TTC549 (cell line): ENCODE results near the gene RANBP9.

Experiments
- FAIRE-seq: peaks from 2 replicates; lab custom pipeline; 2012; peaks lifted over from hg19 to GRCh38; lab: Jason Lieb, UNC

RANBP9 gene

GRCh38 chr6:13710552-13711323, 897 bp downstream of the RANBP9 start:
- no peak for FAIRE-seq

GRCh38 chr6:13709689-13710551, 1.7 kb downstream of the RANBP9 start:
- no peak for FAIRE-seq

- no peak for FAIRE-seq
Measured at GRCh38 chr6:13708736-13709135, 2.9 kb downstream of the RANBP9 start.

- no peak for FAIRE-seq
Measured at GRCh38 chr6:13703496-13703895, 8.1 kb downstream of the RANBP9 start.

- FAIRE-seq = no peak
Measured at GRCh38 chr6:13702809-13703302, 8.8 kb downstream of the RANBP9 start.

GRCh38 chr6:13700232-13700631, 11.4 kb downstream of the RANBP9 start:
- no peak for FAIRE-seq

- no peak for FAIRE-seq
Measured at GRCh38 chr6:13698715-13699114, 12.9 kb downstream of the RANBP9 start.

- no peak for FAIRE-seq
Measured at GRCh38 chr6:13697857-13698256, 13.8 kb downstream of the RANBP9 start.

- FAIRE-seq = no peak
Measured at GRCh38 chr6:13696226-13696625, 15.4 kb downstream of the RANBP9 start.

GRCh38 chr6:13695252-13695651, 16.4 kb downstream of the RANBP9 start:
- FAIRE-seq = no peak

- no peak for FAIRE-seq
Measured at GRCh38 chr6:13694562-13694961, 17.1 kb downstream of the RANBP9 start.

GRCh38 chr6:13689511-13690256, 22.0 kb downstream of the RANBP9 start:
- FAIRE-seq = no peak

- no peak for FAIRE-seq
Measured at GRCh38 chr6:13688692-13689196, 22.9 kb downstream of the RANBP9 start.

GRCh38 chr6:13687917-13688351, 23.7 kb downstream of the RANBP9 start:
- FAIRE-seq = no peak

GRCh38 chr6:13684855-13685254, 26.8 kb downstream of the RANBP9 start:
- FAIRE-seq = no peak

- no peak for FAIRE-seq
Measured at GRCh38 chr6:13683038-13683437, 28.6 kb downstream of the RANBP9 start.

- FAIRE-seq = no peak
Measured at GRCh38 chr6:13682346-13682745, 29.3 kb downstream of the RANBP9 start.

- FAIRE-seq = no peak
Measured at GRCh38 chr6:13681305-13682061, 30.2 kb downstream of the RANBP9 start.

- no peak for FAIRE-seq
Measured at GRCh38 chr6:13680448-13680968, 31.1 kb downstream of the RANBP9 start.

GRCh38 chr6:13679996-13680395, 31.6 kb downstream of the RANBP9 start:
- FAIRE-seq = no peak

GRCh38 chr6:13678255-13678983, 33.2 kb downstream of the RANBP9 start:
- no peak for FAIRE-seq
